GM10248 (cell line): Measurements from ENCODE around the gene STEAP3.
A peak's percentile ranks its signal among the peaks of the same experiment; 100 is the strongest.

Experiments used
- CTCF ChIA-PET: fragments of 300-600 bp; sonication (Branson Sonifier 250); formaldehyde crosslinking; extraction: SDS; loops from one replicate; lab custom pipeline; 2021; ENCODE audit warnings: antibody characterized with exemption; lab: Yijun Ruan, JAX
- POLR2A ChIA-PET: fragments of 350-650 bp; sonication (Branson Sonifier 250); formaldehyde crosslinking; extraction: SDS; loops from one replicate; lab custom pipeline; 2020; ENCODE audit warnings: antibody characterized with exemption; lab: Yijun Ruan, JAX
- DNase-seq: peaks from one replicate; pipeline ENCODE4 v3.0.0; 2012; ENCODE audit errors: extremely low spot score
- TF ChIP-seq, protein P1 (sequence below): IDR thresholded peaks from 2 replicates; pipeline ENCODE4 v1.5.1; 2012; ENCODE audit warnings: mild to moderate bottlenecking, low read depth; ENCODE audit errors: extremely low read depth, missing control alignments, control extremely low read depth

Gene STEAP3

GRCh38 chr2:119216994-119217393 is 6.6 kb upstream of the STEAP3 start:
- CTCF ChIA-PET = no interaction called here
- TF ChIP-seq, protein P1, sequence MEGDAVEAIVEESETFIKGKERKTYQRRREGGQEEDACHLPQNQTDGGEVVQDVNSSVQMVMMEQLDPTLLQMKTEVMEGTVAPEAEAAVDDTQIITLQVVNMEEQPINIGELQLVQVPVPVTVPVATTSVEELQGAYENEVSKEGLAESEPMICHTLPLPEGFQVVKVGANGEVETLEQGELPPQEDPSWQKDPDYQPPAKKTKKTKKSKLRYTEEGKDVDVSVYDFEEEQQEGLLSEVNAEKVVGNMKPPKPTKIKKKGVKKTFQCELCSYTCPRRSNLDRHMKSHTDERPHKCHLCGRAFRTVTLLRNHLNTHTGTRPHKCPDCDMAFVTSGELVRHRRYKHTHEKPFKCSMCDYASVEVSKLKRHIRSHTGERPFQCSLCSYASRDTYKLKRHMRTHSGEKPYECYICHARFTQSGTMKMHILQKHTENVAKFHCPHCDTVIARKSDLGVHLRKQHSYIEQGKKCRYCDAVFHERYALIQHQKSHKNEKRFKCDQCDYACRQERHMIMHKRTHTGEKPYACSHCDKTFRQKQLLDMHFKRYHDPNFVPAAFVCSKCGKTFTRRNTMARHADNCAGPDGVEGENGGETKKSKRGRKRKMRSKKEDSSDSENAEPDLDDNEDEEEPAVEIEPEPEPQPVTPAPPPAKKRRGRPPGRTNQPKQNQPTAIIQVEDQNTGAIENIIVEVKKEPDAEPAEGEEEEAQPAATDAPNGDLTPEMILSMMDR = no peak

DNA sequence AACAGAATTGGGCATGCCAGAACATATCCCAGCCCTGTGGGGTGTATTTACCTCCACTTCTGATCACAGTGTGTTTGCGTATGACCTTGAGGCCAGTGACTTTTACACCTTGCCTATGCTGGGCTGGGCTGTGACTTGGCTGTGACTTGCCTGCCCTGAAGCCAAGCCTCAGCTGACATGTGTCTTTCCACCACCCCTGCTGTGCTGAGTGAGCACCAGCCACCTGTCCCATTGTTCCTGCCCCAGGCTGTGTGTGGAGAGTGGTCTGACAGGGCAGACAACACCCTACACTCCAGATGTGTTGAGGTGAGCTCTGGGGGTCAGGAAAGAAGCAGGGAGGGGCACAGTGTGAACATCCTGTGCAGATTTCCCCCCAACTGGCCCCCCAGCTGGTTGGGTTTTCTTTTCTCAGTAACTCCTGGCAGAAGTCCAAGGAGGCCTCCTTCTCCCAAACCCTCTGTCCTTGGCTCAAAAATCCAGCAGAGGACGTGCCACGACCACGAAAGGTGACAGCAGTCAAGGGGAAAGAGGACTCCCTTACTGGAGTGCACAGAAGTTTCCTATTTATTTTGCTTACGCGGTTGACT is 5.1 kb upstream of the STEAP3 start:
- CTCF ChIA-PET = interaction anchor here (1.2 to 3.7 kb wide), 9 partner anchors 15 to 78 kb away, joined by 3 to 12 read pairs (median 5); no protein-coding TSS in a partner anchor

More at GRCh38 chr2:119216994-119217393, 6.6 kb upstream of the STEAP3 start:
- no peak for DNase-seq
- POLR2A ChIA-PET = no interaction called here

DNA sequence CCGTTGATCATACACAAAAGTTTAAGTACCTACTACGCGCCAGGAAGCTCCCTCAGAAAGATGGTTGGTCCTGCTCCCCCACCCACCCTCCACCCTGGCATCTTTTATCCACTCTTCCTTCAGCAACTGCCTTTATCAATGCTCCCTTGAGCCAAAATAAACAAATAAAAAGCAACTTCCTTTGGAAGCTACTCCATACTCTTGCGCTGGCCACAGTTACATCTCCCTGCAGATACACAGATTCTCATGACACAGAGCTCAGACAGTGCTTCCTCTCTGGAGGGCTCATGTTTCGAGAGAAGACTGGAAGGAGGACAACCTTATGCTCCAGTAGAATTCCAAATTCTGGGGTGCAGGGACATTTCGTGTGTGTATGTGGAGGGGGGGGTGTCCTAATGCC is 3.8 kb upstream of the STEAP3 start:
- POLR2A ChIA-PET = no interaction called here
- TF ChIP-seq, protein P1 = no peak
- no peak for DNase-seq
- CTCF ChIA-PET = interaction anchor here (0.8 to 3.7 kb wide), 10 partner anchors 11 to 72 kb away, joined by 3 to 12 read pairs (median 4); no protein-coding TSS in a partner anchor

More for the DNA sequence above, 5.1 kb upstream of the STEAP3 start:
- TF ChIP-seq, protein P1 = peak; percentile 39
- POLR2A ChIA-PET = no interaction called here
- DNase-seq = no peak

DNA sequence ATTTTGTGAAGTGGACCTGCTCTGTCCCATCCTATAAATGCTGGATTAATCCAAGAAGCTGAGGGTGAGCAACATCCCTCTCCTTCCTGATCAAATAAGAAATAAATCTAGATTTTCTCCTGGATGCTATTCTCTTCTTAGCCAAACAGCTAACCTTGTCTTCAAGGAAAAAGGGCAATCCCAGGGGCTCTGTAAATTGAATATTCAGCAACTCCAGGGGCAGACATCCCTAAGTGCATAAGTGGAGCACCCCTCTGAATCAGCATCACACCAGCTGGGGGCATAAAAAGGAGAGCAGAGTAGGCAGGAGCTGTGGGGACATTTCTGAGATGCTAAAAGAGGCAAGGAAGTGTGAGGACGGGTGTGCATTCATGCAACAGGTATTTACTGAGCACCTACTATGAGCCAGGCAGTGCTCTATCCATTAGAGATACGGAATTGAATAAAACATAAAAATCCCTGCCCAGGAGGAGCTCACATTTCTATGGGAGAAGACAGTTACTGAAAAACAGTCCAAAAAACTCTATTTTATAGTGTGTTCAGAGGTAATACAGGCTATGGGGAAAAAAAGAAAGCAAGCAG is 2.8 kb upstream of the STEAP3 start:
- ChIA-PET POLR2A (no interaction called here), CTCF (interaction anchor here (1.4 to 3.7 kb wide), 7 partner anchors 11 to 70 kb away, joined by 3 to 12 read pairs (median 6); no protein-coding TSS in a partner anchor)
- TF ChIP-seq, protein P1 = no peak
- DNase-seq = no peak

GRCh38 chr2:119221609-119222008 is 2.0 kb upstream of the STEAP3 start:
- ChIA-PET CTCF (interaction anchor here (1.4 to 2.2 kb wide), 5 partner anchors 10 to 69 kb away, joined by 4 to 9 read pairs (median 4); no protein-coding TSS in a partner anchor), POLR2A (no interaction called here)
- TF ChIP-seq, protein P1 = no peak
- DNase-seq = no peak

DNA sequence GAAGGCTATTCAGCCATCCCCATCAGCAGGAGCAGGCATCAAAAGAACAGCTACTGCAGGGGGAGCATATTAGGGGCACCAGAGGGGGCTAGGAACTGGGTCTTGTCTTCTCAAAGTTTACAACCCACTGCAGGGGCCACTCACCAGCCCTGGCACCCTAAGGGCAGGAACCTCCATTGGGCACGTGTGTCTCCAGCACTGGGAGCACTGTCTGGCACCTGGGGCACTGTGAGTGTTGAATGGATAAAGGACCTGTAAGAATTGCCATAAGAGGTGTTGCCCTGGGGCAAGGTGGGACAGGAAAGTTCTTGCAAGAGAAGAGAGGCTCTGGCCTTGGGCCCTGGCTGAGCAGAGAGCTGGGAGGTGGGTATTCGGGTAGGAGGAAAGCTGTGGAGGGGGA is 1.4 kb upstream of the STEAP3 start:
- TF ChIP-seq, protein P1 = no peak
- DNase-seq = no peak
- CTCF ChIA-PET = interaction anchor here (1.0 to 2.0 kb wide), 5 partner anchors 9 to 69 kb away, joined by 4 to 9 read pairs (median 4); no protein-coding TSS in a partner anchor
- POLR2A ChIA-PET = no interaction called here
